Caco-2 (cell line): Measurements from ENCODE around the gene ALOX12. TPM values are rescaled to one million over a fixed set of nuclear protein-coding genes. Genes with fewer than 3 reads are reported as not detected.

Source experiments
- BruUV-seq: library from RNA; stranded (reverse); fragments of 400-500 nt; replicated peaks from 2 replicates; lab custom pipeline; 2021; lab: Mats Ljungman, UMichigan
- CTCF ChIA-PET: fragments of 300-600 bp; sonication (Branson Sonifier 250); formaldehyde crosslinking; loops from one replicate; lab custom pipeline; 2022; ENCODE audit warnings: antibody characterized with exemption; lab: Charles Lee
- POLR2A ChIA-PET: fragments of 300-600 bp; sonication (Branson Sonifier 250); formaldehyde crosslinking; loops from one replicate; lab custom pipeline; 2022; ENCODE audit warnings: antibody characterized with exemption; lab: Charles Lee
- DNase-seq, 2 experiments: peaks; one replicate each; pipeline versions ENCODE4 v3.0.0 to v3.0.0-alpha.2; 2020 to 2022
- H3K27me3 ChIP-seq: replicated peaks from 2 replicates; pipeline ENCODE4 v1.6.0; 2011; ENCODE audit warnings: low read length; ENCODE audit not compliant: control insufficient read depth, insufficient read depth
- H3K36me3 ChIP-seq: 2 replicates; pipeline ENCODE4 v1.5.1; 2011; ENCODE audit warnings: low read length; ENCODE audit not compliant: control insufficient read depth, insufficient read depth
- H3K4me1 ChIP-seq: fragments of 250-450 bp; sonication (Bioruptor Pico); 2 replicates; pipeline ENCODE4 v1.5.1; 2020; ENCODE audit warnings: mild to moderate bottlenecking
- H3K4me3 ChIP-seq: 2 replicates; pipeline ENCODE4 v1.5.1; 2011; ENCODE audit warnings: low read depth, mild to moderate bottlenecking, control low read depth, low read length
- H3K9me3 ChIP-seq: fragments of 250-450 bp; sonication (Bioruptor Pico); 2 replicates; pipeline ENCODE4 v1.5.1; 2020; ENCODE audit warnings: mild to moderate bottlenecking, moderate library complexity
- H3K27ac Mint-ChIP-seq: one replicate; pipeline ENCODE4 v1.8.0; 2022; ENCODE audit warnings: mixed read lengths; ENCODE audit not compliant: unreplicated experiment
- H3K27me3 Mint-ChIP-seq: one replicate; pipeline ENCODE4 v1.8.0; 2022; ENCODE audit warnings: mixed read lengths; ENCODE audit not compliant: insufficient read depth, unreplicated experiment
- H3K36me3 Mint-ChIP-seq: one replicate; pipeline ENCODE4 v1.8.0; 2022; ENCODE audit warnings: mild to moderate bottlenecking, mixed read lengths; ENCODE audit not compliant: insufficient read depth, unreplicated experiment
- H3K4me1 Mint-ChIP-seq: one replicate; pipeline ENCODE4 v1.8.0; 2022; ENCODE audit warnings: low read depth, mixed read lengths; ENCODE audit not compliant: unreplicated experiment
- H3K4me3 Mint-ChIP-seq: one replicate; pipeline ENCODE4 v1.8.0; 2022; ENCODE audit warnings: mild to moderate bottlenecking, moderate library complexity, mixed read lengths; ENCODE audit not compliant: unreplicated experiment
- H3K9me3 Mint-ChIP-seq: one replicate; pipeline ENCODE4 v1.8.0; 2022; ENCODE audit warnings: mixed read lengths; ENCODE audit not compliant: unreplicated experiment
- intact Hi-C: fragments of 100-400 bp; cut with micrococcal nuclease; formaldehyde crosslinking; loops from one replicate; pipeline ENCODE4 v1.10.0; 2022; ENCODE audit not compliant: unreplicated experiment
- total RNA-seq: library from RNA; stranded (reverse); gene quantifications from 2 replicates; pipeline ENCODE4 v1.2.3, GENCODE V29; 2022
- TF ChIP-seq, protein P1 (sequence below), 2 experiments: fragments of 200-600 bp in 1 of 2; IDR thresholded peaks; 1 replicate in 1 of 2; 2 replicates in 1 of 2; pipeline versions ENCODE4 v1.5.1 to v1.8.0; 2011 to 2022; ENCODE audit warnings: antibody characterized with exemption in 1 of 2, control low read depth in 1 of 2, inconsistent platforms in 1 of 2, low read depth in 1 of 2, low read length in 1 of 2, mild to moderate bottlenecking in 1 of 2, moderate library complexity in 1 of 2; ENCODE audit not compliant: insufficient read depth in 1 of 2, severe bottlenecking in 1 of 2, unreplicated experiment in 1 of 2

Gene ALOX12
- total RNA-seq, 1 experiment from 2014 or later = not detected

DNA sequence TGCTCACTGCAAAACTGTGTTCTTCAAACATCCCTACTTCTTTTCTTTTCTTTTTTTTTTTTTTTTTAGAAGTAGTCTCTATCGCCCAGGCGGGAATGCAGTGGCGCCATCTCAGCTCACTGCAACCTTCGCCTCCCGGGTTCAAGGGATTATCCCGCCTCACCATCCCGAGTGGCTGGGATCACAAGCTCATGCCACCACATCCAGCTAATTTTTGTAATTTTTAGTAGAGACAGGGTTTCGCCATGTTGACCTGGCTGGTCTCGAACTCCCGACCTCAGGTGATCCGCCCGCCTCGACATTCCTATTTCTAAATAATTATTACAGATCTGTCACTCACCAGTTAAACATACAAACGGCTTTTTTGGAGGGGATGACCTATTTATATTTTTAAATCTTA lies 15.6 kb downstream of the ALOX12 start:
- intact Hi-C loops = no loop called here
- peaks cover 19% of the 10 kb centered on the region for H3K36me3 Mint-ChIP-seq
- no peaks in the 10 kb centered on the region for H3K9me3 ChIP-seq
- TF ChIP-seq, protein P1, sequence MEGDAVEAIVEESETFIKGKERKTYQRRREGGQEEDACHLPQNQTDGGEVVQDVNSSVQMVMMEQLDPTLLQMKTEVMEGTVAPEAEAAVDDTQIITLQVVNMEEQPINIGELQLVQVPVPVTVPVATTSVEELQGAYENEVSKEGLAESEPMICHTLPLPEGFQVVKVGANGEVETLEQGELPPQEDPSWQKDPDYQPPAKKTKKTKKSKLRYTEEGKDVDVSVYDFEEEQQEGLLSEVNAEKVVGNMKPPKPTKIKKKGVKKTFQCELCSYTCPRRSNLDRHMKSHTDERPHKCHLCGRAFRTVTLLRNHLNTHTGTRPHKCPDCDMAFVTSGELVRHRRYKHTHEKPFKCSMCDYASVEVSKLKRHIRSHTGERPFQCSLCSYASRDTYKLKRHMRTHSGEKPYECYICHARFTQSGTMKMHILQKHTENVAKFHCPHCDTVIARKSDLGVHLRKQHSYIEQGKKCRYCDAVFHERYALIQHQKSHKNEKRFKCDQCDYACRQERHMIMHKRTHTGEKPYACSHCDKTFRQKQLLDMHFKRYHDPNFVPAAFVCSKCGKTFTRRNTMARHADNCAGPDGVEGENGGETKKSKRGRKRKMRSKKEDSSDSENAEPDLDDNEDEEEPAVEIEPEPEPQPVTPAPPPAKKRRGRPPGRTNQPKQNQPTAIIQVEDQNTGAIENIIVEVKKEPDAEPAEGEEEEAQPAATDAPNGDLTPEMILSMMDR (IDR thresholded peaks at IDR 0.05; ENCODE audit: insufficient read depth in 1 of 2, low read depth in 1 of 2, low read length in 1 of 2, severe bottlenecking in 1 of 2, unreplicated experiment in 1 of 2) = no peak
- H3K4me1 Mint-ChIP-seq = no peaks in the 10 kb centered on the region
- ChIA-PET POLR2A (no interaction called here), CTCF (no interaction called here)
- no peaks in the 10 kb centered on the region for H3K4me1 ChIP-seq
- peak overlapping the region; percentile 86 for H3K4me3 ChIP-seq
- no peaks in the 10 kb centered on the region for H3K9me3 Mint-ChIP-seq
- no peak overlapping the region for H3K27ac Mint-ChIP-seq
- peak overlapping the region; percentile 86 for H3K4me3 Mint-ChIP-seq
- H3K27me3 Mint-ChIP-seq = no peaks in the 10 kb centered on the region
- H3K36me3 ChIP-seq = no peaks in the 10 kb centered on the region
- no TSS peak for BruUV-seq
- no peak for DNase-seq
- no peaks in the 10 kb centered on the region for H3K27me3 ChIP-seq

GRCh38 chr17:7011942-7012254 lies 16.0 kb downstream of the ALOX12 start:
- Mint-ChIP-seq H3K27me3 (no peaks in the 10 kb centered on the region), H3K27ac (peak overlapping the region; percentile 92), H3K4me1 (no peaks in the 10 kb centered on the region), H3K4me3 (peak overlapping the region; percentile 86), H3K9me3 (no peaks in the 10 kb centered on the region), H3K36me3 (peaks cover 19% of the 10 kb centered on the region)
- peak overlapping the region; percentile 86 for H3K4me3 ChIP-seq
- ChIA-PET POLR2A (interaction anchor here (0.6 kb wide), 1 partner anchor 24 kb away, joined by 5 read pairs; the partner anchor contains the start of gene SLC16A13), CTCF (no interaction called here)
- BruUV-seq = TSS peak; percentile 81
- no peaks in the 10 kb centered on the region for H3K9me3 ChIP-seq
- H3K36me3 ChIP-seq = peaks cover 1% of the 10 kb centered on the region; the same call in 1 of the 2 replicates
- DNase-seq = no peak
- intact Hi-C loops = no loop called here
- no peaks in the 10 kb centered on the region for H3K27me3 ChIP-seq
- no peaks in the 10 kb centered on the region for H3K4me1 ChIP-seq
- TF ChIP-seq, protein P1 (IDR thresholded peaks at IDR 0.05; ENCODE audit: insufficient read depth in 1 of 2, low read depth in 1 of 2, low read length in 1 of 2, severe bottlenecking in 1 of 2, unreplicated experiment in 1 of 2) = no peak

GRCh38 chr17:7014261-7014994 lies 18.6 kb downstream of the ALOX12 start:
- Histone ChIP-seq H3K4me1 (no peaks in the 10 kb centered on the region), H3K9me3 (no peaks in the 10 kb centered on the region), H3K27me3 (no peaks in the 10 kb centered on the region), H3K4me3 (peak overlapping the region; percentile 86), H3K36me3 (peaks cover 1% of the 10 kb centered on the region; the same call in 1 of the 2 replicates)
- TF ChIP-seq, protein P1 (IDR thresholded peaks at IDR 0.05; ENCODE audit: insufficient read depth in 1 of 2, low read depth in 1 of 2, low read length in 1 of 2, severe bottlenecking in 1 of 2, unreplicated experiment in 1 of 2) = peak; percentile 38 to 40
- intact Hi-C loops = no loop called here
- DNase-seq = peak; percentile 90 to 92
- CTCF ChIA-PET = no interaction called here
- H3K27me3 Mint-ChIP-seq = no peaks in the 10 kb centered on the region
- no peaks in the 10 kb centered on the region for H3K9me3 Mint-ChIP-seq
- H3K4me1 Mint-ChIP-seq = no peaks in the 10 kb centered on the region
- BruUV-seq = no TSS peak
- POLR2A ChIA-PET = interaction anchor here (1.0 kb wide), 1 partner anchor 21 kb away, joined by 4 read pairs; the partner anchor contains the start of gene SLC16A13
- peak overlapping the region; percentile 86 for H3K4me3 Mint-ChIP-seq
- peak overlapping the region; percentile 88 for H3K27ac Mint-ChIP-seq
- H3K36me3 Mint-ChIP-seq = peaks cover 19% of the 10 kb centered on the region
